HG02642 (cell line): ENCODE results near the gene CENPX.

Experiments
- ATAC-seq: cut with Tn5 transposase; IDR thresholded peaks from one replicate; pipeline ENCODE4 v1.9.1; 2021; ENCODE audit warnings: mild to moderate bottlenecking; ENCODE audit not compliant: unreplicated experiment, poor library complexity

Gene CENPX

GRCh38 chr17:82028246-82028645, 5.6 kb upstream of the CENPX start:
- ATAC-seq, result no peak

GRCh38 chr17:82025401-82026107, 2.9 kb upstream of the CENPX start:
- ATAC-seq, result no peak

DNA sequence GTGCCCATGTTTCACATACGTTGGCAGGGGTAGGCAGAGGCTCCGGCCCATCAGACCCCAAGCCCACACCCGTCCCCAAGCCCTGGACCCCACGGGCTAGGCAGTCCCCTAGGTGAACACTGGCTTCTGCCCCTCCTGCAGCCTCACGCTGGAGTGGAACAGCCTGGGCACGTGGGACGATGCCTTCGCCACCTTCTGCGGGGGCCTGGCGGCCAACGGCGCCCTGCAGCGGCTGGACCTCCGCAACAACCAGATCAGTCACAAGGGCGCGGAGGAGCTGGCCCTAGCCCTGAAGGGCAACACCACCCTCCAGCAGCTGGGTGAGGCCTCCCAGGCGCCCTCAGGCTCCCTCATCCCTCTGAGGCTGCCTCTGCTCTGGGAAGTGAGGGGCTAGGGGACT, 2.2 kb upstream of the CENPX start:
- no peak for ATAC-seq

DNA sequence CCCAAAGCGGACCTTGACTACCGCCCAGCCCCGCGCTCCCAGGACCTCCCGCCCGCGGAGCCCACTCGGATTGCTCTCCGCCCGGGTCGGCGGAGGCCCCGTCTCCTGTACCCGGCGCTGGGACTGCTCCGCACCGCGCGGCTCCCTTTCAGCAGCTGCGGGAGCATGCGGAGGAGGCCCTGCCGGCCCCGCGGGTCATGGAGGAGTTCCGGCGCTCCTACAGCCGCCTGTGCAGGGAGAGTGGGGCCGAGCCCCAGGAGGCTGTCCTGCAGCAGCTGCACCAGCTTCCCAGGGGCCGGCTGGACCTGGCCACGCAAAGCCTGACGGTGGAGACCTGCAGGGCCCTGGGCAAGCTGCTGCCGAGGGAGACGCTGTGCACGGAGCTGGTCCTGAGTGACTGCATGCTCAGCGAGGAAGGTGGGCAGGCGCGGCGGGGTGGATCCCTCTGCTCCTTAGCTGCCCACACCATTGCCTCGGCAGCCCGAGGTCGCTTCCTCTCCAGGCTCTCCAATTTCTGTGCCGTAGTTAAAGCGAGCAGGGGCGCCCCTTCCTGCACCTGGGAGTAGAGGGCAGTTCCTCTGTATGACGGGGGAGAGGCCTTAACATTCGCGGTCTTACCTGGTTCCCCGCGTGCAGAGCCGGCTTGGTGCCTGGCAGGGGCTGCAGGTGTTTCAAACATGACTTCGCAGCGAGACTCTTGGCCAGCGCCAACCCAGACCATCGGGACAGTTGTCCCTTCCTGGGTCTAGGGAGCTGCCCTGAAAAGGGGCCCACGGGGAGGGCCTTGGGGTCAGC, 966 bp upstream of the CENPX start:
- peak; percentile 1 for ATAC-seq

- ATAC-seq, result peak; percentile 83
These were observed 336 bp upstream of the CENPX start, which contains the start of gene LRRC45 for GRCh38 chr17:82022981-82023446. TSS of gene LRRC45 (plus strand) at chr17:82023305. CDS start at chr17:82023644, 339 bp downstream.

- ATAC-seq, result no peak
These were observed 773 bp downstream of the CENPX start for GRCh38 chr17:82021900-82022309.

GRCh38 chr17:82021107-82021899, 1.4 kb downstream of the CENPX start:
- ATAC-seq, result no peak

DNA sequence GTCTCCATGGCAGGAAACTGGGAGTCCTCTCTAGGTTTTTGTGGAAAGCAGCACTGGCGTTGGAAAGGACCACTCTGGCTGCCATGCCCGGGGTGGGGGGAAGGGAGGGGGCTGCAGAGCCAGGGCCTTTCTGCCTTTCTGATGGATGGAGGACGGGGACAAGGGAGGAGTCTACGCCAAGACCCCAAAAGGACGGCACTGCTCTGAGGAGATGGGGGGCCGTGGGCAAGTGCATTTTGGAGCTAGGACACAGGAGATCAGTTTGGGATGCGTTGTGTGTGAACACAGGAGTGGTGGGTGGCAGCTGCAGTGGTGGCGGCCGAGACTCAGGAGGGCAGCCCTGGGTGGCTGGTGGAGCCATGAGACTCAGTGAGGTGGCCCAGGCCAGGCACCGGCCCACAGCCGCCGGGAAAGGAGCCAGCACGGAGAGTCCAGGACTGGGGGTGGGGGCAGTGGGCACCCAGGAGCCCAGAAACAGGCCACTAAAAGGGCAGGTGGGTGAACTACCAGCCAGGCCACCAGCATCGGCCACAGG, 2.0 kb downstream of the CENPX start:
- ATAC-seq, result no peak

GRCh38 chr17:82019690-82020571, 2.7 kb downstream of the CENPX start:
- ATAC-seq, result no peak

DNA sequence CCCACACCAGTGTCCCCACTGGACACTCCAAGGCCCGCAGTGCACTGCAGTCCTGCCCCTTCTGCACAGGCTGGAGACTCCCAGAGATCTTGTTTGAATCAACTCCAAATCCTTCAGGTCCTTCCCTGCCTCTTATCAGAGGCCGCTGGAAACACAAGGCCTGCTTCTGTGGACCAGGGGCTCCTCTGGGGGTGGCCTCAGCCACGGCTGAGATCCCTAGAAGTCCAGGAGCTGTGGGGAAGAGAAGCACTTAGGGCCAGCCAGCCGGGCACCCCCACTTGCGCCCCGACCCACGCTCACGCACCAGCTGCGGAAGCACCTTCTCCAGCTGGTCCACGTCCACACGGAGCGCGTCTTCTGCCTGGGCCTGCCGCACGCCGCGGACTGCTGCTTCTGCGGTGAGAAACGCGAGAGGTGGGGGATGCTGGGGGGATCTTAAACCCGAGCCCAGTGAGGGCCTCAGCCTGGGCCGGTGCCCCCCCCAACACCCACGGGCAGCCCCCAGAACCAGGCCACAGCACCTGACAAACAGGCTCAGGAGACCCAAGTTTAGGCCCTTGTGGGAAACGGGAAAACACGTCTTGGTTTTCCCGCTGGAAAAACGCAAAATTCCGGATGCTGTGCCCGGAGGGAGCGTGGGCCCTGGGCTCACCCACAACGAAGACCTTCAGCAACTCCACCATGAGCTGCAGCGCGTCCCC, 3.5 kb downstream of the CENPX start:
- no peak for ATAC-seq

DNA sequence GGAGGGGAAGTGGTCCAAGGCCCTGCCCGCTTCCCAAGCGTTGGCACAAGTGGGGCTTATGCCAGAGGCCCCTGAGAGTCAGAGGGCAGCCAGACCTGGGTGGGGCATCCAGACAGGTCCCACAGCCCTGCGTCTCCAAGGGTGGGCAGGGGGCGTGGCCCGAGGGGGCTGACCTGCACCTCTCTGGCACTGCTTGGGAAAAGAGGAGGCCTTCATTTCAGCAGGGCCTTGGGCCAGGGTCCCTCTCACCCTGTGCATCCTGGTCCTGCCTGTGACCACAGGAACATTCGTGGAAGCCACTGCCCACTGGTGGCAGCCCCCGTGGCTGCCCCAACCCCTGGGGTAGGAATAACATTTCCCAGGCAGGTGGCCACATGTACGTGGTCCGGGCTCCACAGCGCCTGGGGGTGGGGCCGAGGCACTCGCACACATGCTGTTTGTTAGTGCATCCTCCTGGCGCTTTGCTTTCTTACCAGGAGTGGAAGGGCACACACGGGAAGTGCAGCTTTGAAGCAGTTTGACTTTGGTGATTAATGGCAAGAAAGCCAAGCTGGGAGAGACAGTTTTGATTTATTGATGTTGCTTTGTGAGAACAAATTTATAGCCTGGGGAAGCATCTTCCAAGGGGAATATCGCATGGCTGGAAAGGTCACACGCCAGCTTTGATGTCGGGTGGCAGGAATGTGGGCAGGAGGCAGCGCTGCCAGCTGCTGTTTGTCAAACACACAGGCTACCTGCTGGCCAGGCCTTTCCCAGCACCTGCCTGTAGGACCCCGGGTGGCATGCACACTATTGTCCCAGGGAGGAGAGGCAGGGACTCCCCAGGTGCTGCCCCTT, 4.3 kb downstream of the CENPX start:
- no peak for ATAC-seq

DNA sequence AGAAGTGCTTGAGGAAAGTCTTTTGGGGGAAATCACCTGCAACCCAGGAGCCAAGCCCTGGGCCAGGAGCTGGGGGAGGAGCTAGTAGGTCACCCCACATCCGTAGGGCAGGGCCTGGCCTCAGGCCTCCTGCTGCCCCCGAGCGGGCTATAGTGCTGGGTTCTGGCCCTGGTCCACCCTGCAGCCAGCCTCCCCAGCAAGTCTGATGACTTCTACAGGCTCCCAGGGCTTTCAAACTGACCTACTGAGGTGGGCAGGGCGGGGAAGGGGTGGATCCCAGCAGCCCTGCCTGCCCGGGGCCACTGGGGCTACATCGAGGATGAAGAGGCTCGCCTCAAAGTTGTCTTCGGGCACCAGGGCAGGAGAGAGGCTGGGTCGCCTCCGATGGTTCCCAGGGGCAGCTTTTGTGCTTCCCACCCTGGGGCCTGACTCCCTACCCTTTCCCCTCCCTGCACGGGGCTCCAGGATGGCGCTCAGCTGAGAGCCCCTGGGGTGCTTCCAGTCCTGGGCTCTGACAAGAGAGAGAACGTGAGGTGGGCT, 5.0 kb downstream of the CENPX start:
- ATAC-seq, result no peak

DNA sequence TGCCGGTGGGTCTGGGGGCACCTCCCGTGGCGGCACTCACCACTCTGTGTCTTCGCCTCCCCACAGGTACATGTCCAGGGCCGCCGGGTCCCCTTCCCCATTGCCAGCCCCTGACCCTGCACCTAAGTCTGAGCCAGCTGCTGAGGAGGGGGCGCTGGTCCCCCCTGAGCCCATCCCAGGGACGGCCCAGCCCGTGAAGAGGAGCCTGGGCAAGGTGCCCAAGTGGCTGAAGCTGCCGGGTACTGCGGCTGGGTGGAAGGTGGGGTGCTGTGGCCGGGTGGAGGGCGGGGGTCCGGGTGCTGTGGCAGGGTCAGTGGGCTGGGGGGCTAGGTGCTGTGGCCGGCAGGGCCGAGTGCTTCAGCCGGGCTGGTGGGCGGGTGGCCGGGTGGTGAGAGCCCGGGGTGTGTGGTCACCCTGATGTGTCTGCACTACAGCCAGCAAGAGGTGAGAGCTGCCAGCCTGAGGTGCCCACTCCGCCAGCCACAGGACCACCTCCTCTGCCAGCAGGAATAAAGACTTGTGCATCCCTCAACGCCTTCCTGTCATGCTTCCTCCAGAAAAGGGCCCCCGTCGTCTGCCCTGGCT, 5.7 kb downstream of the CENPX start:
- no peak for ATAC-seq

DNA sequence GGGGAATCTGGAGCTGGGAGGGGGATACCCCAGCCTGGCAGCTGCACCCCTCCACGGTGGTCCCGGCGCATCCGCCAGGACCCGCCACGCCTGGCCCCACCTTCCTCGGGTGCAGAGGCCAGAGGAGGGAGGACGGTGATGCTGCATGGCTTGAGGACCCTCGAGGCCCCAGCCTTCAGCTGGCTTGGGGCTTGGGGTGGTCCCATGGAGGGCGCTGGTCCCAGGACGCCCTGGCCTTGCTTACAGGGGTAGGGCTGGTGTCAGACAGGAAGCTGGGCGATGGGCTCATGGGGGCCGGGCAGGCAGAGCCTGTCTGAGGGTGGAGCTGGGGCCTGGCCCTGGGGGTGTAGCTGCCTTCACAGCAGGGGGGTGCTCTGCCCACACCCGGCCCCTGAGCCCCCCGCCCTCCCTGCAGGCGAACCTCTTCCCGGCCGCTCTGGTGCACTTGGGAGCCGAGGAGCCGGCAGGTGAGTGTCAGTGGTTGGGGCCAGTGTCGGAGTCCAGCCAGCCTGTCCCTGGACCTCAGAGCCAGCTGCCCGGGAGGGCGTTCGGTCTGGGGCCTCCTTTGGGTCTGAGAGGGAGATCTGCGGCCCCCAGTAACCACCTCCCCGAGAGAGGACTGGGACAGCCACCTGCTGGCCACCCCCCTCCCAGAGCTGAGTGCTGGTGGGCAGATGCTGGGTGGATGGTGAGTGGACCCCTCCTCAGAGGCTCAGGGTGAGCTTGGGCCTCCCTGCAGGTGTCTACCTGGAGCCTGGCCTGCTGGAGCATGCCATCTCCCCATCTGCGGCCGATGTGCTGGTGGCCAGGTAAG, 6.4 kb downstream of the CENPX start:
- ATAC-seq, result no peak

DNA sequence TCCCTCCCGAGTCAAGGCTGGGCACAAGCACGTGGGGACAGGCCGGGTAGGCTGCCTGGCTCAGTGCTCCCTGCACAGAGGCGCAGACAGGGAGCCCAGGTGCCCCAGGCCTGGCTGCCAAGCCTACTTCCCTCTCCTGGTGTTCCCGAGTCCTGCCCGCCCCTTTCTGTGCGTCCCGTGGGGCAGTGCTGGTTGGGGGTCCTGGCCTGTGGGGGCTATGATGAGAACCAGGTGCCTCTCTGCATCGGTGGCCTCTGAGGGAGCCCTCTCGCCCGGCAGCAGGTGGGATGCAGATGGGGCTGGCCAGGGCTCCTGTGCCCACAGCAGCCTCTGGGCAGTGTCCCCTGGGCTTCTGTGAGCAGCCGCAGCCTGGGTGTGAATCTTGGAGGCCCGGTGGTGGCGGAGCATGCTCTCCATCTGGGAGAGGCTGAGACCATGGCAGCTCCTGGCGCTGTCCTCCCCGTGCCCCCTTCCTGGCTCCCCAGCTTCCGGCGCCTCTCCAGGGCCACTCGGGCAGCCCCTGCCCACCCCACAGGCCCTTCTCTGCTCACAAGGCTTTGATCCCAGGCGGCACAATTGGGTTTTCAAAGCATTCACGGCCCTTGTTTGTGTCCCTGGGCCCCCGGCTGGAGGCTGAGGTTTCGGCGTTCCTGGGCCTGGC, 7.2 kb downstream of the CENPX start:
- no peak for ATAC-seq

DNA sequence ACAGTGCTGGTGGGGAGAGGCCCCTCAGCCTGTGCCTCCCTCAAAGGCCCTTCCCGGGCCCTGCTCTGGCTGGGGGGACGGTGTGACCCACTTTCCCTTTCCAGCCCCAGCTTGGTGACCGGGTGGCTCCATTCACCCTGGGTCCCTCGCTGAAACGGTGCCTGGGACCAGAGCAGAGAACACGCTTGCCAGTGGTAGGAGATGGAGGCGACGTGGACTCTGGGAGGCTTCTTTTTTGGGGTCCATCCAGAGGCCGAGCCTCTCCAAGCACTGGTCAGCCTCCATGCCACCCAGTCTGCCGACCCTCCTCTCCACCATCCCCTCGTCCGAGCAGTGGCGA, 7.7 kb downstream of the CENPX start:
- ATAC-seq, result no peak
